ENCODE results near the gene PANK1.

The PANK1 gene

GRCh38 chr10:89537364-89537763 lies 107.7 kb downstream of the PANK1 start:
- H3K27ac ChIP-seq (ENCODE audit: low read depth, low read length) = no peak overlapping the region
- no peaks in the 10 kb centered on the region for H4K20me1 ChIP-seq (ENCODE audit: control insufficient read depth, insufficient read depth, low read depth, low read length)
- H3F3A ChIP-seq (ENCODE audit: control insufficient read depth, insufficient read depth) = no peaks in the 10 kb centered on the region
- no peaks in the 10 kb centered on the region for H3K36me3 ChIP-seq (ENCODE audit: control insufficient read depth, low read length)
- H3K9me3 ChIP-seq (ENCODE audit: control insufficient read depth, insufficient read depth, low read length) = no peaks in the 10 kb centered on the region
- no peaks in the 10 kb centered on the region for H3K27me3 ChIP-seq (ENCODE audit: control insufficient read depth, low read length)
- TF ChIP-seq CTCF (IDR thresholded peaks at IDR 0.05; ENCODE audit: low read depth, low read length, poor library complexity, severe bottlenecking) (no peak), EZH2phosphoT487 (IDR thresholded peaks at IDR 0.05; ENCODE audit: borderline replicate concordance, low read length) (no peak)
- no peak overlapping the region for H3K4me3 ChIP-seq (ENCODE audit: low read length)
- no peak overlapping the region for H3K4me2 ChIP-seq (ENCODE audit: low read length)
- H3K9me2 ChIP-seq (replicated peaks; ENCODE audit: control insufficient read depth, low read length) = no peaks in the 10 kb centered on the region
- no peaks in the 10 kb centered on the region for H3K79me2 ChIP-seq (ENCODE audit: control insufficient read depth, low read length)
- H3K4me1 ChIP-seq (ENCODE audit: control insufficient read depth, low read length) = no peaks in the 10 kb centered on the region

GRCh38 chr10:89536013-89536354 lies 109.1 kb downstream of the PANK1 start:
- Histone ChIP-seq H4K20me1 (ENCODE audit: control insufficient read depth, insufficient read depth, low read depth, low read length) (no peaks in the 10 kb centered on the region), H3F3A (ENCODE audit: control insufficient read depth, insufficient read depth) (no peaks in the 10 kb centered on the region), H3K9me3 (ENCODE audit: control insufficient read depth, insufficient read depth, low read length) (no peaks in the 10 kb centered on the region), H3K4me1 (ENCODE audit: control insufficient read depth, low read length) (no peaks in the 10 kb centered on the region), H3K4me3 (ENCODE audit: low read length) (no peak overlapping the region), H3K4me2 (ENCODE audit: low read length) (no peak overlapping the region), H3K36me3 (ENCODE audit: control insufficient read depth, low read length) (no peaks in the 10 kb centered on the region), H3K9me2 (replicated peaks; ENCODE audit: control insufficient read depth, low read length) (no peaks in the 10 kb centered on the region), H3K27ac (ENCODE audit: low read depth, low read length) (no peak overlapping the region), H3K27me3 (ENCODE audit: control insufficient read depth, low read length) (no peaks in the 10 kb centered on the region), H3K79me2 (ENCODE audit: control insufficient read depth, low read length) (no peaks in the 10 kb centered on the region)
- TF ChIP-seq EZH2phosphoT487 (IDR thresholded peaks at IDR 0.05; ENCODE audit: borderline replicate concordance, low read length) (no peak), CTCF (IDR thresholded peaks at IDR 0.05; ENCODE audit: low read depth, low read length, poor library complexity, severe bottlenecking) (no peak)

GRCh38 chr10:89535171-89536012 lies 109.7 kb downstream of the PANK1 start, which contains the start of gene SLC16A12:
SLC16A12 (minus strand) TSS chr10:89535594; CDS start chr10:89462578, 73,016 bp downstream.
- no peaks in the 10 kb centered on the region for H3K9me3 ChIP-seq (ENCODE audit: control insufficient read depth, insufficient read depth, low read length)
- no peaks in the 10 kb centered on the region for H3K4me1 ChIP-seq (ENCODE audit: control insufficient read depth, low read length)
- H3K36me3 ChIP-seq (ENCODE audit: control insufficient read depth, low read length) = no peaks in the 10 kb centered on the region
- no peaks in the 10 kb centered on the region for H4K20me1 ChIP-seq (ENCODE audit: control insufficient read depth, insufficient read depth, low read depth, low read length)
- no peaks in the 10 kb centered on the region for H3K79me2 ChIP-seq (ENCODE audit: control insufficient read depth, low read length)
- no peaks in the 10 kb centered on the region for H3K27me3 ChIP-seq (ENCODE audit: control insufficient read depth, low read length)
- no peak within 1 kb of the TSS for H3K4me3 ChIP-seq (ENCODE audit: low read length)
- TF ChIP-seq EZH2phosphoT487 (IDR thresholded peaks at IDR 0.05; ENCODE audit: borderline replicate concordance, low read length) (no peak), CTCF (IDR thresholded peaks at IDR 0.05; ENCODE audit: low read depth, low read length, poor library complexity, severe bottlenecking) (no peak)
- H3K9me2 ChIP-seq (replicated peaks; ENCODE audit: control insufficient read depth, low read length) = no peaks in the 10 kb centered on the region
- no peak within 1 kb of the TSS for H3K27ac ChIP-seq (ENCODE audit: low read depth, low read length)
- no peak within 1 kb of the TSS for H3K4me2 ChIP-seq (ENCODE audit: low read length)
- H3F3A ChIP-seq (ENCODE audit: control insufficient read depth, insufficient read depth) = no peaks in the 10 kb centered on the region

All from DOHH2 (cell line).